HG03025 (cell line): ENCODE measurements around the gene HTATSF1.

Experiments used
- ATAC-seq: cut with Tn5 transposase; IDR thresholded peaks from one replicate; pipeline ENCODE4 v1.9.1; 2021; ENCODE audit warnings: mild to moderate bottlenecking, moderate library complexity; ENCODE audit not compliant: unreplicated experiment, low FRiP score

HTATSF1 gene, protein sequence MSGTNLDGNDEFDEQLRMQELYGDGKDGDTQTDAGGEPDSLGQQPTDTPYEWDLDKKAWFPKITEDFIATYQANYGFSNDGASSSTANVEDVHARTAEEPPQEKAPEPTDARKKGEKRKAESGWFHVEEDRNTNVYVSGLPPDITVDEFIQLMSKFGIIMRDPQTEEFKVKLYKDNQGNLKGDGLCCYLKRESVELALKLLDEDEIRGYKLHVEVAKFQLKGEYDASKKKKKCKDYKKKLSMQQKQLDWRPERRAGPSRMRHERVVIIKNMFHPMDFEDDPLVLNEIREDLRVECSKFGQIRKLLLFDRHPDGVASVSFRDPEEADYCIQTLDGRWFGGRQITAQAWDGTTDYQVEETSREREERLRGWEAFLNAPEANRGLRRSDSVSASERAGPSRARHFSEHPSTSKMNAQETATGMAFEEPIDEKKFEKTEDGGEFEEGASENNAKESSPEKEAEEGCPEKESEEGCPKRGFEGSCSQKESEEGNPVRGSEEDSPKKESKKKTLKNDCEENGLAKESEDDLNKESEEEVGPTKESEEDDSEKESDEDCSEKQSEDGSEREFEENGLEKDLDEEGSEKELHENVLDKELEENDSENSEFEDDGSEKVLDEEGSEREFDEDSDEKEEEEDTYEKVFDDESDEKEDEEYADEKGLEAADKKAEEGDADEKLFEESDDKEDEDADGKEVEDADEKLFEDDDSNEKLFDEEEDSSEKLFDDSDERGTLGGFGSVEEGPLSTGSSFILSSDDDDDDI

DNA sequence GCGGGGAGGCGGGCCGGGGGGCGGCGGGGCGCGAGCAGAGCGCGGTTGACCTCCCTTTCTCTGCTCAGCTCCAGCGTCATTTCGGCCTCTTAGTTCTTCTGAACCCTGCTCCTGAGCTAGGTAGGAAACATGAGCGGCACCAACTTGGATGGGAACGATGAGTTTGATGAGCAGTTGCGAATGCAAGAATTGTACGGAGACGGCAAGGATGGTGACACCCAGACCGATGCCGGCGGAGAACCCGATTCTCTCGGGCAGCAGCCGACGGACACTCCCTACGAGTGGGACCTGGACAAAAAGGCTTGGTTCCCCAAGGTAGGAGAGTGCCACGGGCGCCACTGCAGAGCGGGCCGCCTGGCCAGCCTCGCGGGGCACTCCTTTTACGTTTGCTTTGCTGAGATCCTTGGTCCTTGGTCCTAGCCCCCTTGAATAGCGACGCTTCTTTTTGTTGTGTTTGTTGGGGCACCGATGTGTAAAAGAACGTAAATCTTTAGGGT, at the start of gene HTATSF1:
HTATSF1 (plus strand) TSS at position 37 of the 497 bp plus-strand sequence; CDS start at position 130, 93 bp downstream.
- peak; percentile 20 for ATAC-seq

DNA sequence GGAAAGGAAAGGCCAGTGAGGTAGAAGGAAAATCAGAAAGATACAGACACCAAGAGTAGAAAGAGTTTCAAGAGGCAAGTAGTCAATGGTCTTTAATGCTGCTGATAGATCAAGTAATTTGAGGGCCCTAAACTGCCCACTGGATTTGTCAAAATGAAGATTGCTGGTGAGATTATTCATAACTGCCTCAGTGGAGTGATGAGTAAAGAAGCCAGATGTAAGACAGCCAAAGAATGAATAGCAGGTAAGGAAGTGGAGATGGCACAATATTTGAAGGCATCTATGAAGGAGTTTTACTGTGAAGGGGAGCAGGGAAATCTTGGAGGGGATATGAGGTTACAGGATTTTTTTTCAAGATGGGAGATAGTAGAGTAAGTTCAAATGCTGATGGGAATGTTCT, 49.4 kb upstream of the HTATSF1 start:
- ATAC-seq = no peak

DNA sequence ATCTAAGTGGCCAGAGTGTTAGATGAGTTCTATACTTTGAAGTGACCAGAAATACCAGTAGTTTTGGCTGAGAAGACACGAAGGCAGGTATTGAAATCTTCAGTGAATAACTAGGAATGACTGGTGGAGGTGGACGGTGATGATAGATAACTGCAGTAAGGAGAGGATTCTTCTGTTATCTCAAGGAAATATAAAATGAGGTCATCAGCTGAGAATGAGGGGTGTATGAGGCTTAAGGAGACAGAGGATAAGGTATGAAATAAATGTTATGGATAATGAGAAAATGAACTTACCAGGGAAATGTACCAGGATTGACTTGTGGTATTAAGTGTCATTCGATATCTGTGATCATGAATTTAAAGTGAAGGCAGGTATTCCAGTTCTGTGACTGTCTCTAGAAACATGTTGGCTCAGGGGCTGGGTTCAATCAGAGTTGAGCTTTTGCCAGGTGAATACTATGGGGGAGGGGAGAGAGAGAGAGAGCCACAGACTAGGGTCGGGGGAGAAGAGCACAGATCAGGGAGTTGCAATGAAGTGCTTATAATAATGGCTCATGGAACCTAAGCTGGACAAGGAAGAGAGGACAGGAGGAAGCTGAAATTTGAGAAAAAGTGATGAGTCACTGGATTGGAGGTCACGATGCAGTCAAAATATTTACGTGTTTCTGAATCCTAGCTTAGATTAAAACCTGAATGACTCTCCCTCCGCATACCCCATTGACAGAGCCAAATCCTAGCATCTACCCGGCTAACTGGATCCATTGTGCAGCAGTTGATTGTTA, 47.2 kb upstream of the HTATSF1 start:
- no peak for ATAC-seq

DNA sequence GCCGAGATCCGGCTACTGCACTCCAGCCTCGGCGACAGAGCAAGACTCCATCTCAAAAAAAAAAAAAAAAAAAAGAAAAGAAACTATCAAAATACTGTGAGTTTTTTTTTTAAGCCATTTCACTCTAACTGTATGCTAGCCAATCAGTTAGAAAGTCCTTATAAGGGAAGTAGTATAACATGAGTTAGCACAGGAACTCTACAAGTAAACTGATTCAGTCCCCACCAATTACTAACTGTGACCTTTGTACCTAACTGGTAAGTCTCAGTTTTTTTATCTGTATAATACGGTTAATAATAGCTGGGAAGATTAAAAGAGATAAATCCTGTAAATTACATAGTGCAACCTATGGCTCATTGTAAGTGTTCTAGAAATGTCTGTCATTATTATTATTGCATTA, 44.8 kb upstream of the HTATSF1 start:
- no peak for ATAC-seq

DNA sequence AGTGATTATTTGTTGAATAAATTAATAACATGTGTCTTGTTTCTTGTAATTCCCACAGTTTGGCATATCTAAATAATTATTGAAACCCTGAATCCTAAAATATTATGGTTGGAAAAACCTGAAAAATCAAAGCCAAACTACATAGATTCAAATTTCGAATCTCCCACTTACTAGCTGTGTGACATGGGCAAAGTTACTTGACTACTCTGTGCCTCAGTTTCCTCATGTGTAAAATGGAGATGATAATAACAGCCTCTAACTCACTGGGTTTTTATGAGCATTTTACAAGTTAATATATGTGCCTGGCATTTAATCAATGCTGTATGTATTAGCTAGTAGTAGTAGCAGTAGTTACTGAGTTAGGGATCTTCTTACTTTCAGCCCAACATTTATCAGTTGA, 44.3 kb upstream of the HTATSF1 start:
- no peak for ATAC-seq

DNA sequence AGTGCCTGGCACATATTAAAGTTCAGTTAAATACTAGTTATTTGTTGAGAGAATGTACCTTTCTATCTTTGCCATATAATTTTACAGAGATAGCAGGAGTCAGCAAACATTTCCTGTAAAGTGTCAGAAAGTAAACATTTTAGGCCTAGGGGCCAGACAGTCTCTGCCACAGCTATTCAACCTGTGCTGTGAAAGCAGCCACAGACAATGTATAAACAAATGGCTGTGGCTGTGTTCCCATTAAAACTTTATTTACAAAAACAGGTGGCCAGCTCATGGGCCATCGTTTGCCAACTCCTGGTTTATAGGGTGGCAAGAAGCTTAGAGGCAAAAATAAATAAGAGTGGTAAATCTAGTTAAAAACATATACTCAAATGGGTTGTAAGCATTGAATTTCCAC, 43.6 kb upstream of the HTATSF1 start:
- ATAC-seq = no peak

DNA sequence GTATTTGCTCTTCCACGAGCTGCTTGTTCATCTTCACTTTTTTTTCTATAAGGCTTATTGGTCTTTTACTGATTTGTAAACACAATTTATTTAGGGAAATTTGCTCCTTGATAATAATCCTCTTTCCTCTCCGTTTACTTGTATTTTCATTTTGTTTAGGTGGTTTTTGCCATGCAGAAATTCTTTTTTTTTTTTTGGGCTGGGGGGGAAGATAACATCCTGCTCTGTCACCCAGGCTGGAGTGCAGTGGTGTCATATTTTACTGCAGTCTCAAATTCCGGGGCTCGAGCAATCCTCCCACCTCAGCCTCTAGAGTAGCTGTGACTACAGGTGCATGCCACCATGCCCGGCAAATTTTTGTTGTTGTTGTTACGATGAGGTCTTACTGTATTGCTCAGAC, 41.3 kb upstream of the HTATSF1 start:
- ATAC-seq = no peak

DNA sequence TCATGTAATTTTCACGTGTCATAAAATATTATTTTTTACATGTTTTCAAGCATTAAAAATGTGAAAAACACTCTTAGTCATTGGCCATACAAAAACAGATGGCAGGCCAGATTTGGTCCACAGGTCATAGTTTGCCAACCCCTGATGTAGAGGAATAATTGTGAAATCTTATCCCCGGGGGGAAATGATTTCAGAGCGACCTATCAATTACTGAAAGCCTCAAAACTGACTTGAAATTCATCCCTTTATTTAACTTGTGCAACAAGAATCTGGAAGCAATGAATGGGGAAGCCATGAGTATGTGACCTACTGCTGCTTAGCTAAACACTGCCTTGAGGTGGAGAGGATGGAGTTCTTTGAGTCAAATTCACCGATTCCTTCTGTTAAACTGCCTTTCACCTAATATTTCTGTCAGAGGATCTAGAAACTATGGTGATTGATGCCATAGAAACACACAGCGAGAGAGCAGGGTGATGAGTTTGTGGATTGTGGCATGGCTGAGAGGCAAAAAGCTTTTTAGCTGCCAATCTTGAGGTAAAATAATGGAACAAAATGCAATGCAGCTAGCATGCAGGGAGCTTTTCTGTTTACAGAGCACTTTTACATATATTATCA, 40.0 kb upstream of the HTATSF1 start:
- no peak for ATAC-seq

DNA sequence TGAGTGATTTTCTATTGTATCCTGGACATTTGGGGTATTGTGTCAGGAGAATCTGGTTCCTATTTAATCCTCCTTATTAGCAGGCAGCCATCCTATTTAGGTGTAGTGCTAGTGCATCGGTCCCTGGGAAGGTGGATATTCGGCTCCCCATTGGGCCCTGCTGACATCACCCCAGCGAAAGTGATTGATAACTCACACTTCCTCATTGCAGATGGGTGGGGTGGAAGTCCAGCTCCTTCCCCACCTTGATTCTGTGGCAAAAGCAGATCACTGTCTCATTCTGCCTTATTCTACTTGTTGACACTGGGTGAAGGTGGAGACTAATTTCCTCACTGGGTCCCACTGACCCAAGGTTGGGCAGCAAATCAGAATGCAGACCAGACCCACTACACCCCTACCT, 32.8 kb upstream of the HTATSF1 start:
- ATAC-seq = no peak

DNA sequence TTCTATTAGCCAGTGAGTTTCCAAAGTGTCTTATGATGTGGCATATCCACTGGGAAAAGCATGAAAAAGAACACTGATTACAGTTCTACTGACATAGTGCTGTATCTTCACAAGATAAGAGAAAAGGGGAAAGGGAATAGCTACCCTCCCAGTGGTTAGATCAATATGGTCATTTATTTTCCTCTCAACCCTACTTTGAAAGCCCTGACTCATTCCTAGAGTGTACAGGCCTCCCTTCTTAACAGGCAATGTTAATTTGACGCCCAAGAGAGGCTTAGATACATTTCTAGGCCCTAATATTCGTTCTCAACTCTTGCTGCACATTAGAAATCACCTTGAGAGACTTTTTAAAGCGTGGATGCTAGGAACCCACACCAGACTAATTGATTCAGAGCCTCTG, 30.1 kb upstream of the HTATSF1 start:
- no peak for ATAC-seq

DNA sequence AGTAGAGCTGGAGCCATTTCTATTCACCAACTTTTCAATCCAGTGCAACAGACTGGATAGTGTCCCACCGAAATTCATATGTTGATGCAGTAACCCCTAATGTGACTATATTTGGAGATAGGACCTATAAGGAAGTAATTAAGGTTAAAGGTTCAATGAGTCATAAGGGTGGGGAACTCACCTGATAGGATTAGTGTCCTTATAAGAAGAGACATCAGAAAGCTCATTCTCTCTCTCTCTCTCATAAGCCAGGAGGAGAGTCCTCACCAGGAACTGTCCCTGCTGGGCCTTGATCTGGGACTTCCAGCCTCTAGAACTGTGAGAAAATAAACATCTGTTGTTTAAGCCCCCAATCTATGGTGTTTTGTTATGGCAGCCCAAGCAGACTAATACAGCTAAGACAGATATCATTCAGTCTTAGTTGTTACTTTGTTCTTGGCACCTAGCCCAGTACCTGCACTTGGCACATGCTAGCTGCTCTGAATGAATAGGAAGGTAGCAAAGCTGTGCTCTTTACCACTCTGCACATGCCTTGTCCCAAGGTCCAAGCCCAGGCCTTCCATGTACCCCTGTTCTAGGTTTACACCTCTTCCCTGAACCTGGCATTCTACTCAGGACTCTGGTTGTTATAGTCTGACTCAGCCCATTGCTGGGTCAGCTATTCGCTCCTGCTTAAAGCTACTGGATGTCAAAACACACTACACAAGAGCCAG, 28.8 kb upstream of the HTATSF1 start:
- no peak for ATAC-seq

DNA sequence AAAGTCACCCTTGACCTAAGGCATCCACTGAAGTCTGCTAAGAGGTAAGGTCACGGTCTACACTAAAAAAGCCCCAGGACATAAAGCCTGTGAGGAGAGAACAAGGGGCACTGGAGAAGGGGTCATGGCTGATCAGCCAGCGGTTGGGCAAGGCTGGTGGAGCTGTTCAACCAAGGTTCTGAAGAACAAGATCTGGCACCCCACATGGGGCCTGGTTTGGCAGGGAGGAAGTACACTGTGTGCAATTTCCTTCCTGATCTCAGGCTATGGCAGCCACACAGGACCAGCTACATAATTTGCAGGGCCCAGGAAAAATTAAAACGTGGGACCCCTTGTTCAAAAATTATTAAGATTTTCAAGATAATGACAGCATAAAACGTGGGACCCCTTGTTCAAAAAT, 23.7 kb upstream of the HTATSF1 start:
- no peak for ATAC-seq

DNA sequence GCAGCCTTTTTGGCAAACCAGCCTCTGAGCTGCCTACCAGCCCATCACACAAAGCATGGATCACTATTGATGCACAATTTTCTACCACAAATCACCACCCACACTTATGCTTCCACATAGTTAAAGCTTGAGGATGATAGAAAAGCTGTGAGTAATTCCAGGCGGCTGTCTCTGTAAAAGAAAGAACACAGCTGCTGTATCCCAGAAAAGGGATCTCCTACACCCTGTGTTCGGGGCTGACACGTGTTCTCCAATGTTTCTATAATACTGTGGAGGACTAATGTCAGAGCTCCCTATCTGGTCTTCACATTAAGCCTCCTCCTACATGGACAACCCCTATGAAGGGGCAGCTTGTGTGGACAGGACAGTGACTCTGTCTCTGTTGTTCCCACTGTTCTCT, 22.2 kb upstream of the HTATSF1 start:
- ATAC-seq = no peak

DNA sequence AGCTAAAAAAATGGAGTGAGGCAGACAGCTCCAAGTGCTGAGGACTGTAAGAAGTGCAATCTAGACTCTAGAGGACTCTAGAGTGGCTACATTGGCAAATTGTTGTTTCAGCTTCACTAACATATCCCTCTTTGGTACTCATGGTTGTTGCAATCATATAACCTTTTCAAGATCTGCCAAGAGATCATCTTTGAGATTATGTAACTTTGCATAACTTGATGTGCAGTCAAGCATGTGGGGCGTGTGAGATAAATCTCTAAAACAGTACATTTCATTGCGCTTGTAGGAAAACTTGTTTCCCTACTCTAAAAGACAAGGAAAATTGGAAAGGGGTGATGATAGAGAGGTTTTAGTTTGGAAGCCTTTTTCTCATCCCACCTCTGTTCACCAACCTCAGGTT, 20.9 kb upstream of the HTATSF1 start:
- no peak for ATAC-seq

DNA sequence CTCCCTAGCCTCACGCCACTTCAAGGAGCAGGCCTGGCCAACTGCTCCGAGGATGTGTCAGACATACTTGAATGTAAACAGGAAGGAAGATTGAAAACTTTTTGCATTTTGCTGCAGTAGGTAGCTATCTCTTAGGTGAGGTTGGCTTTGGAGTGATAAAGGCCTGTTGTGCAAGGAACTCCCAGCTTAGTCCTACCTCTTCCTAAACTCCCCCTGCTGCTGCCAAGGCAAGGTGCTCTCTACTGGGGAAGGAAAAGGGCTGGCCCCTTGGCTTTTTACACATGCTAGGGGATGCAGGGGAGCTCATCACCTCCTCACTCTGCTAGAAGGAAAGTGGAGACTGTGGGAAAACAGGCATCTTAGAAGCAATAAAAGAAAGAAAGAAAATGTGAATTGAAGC, 20.4 kb upstream of the HTATSF1 start:
- ATAC-seq = no peak

DNA sequence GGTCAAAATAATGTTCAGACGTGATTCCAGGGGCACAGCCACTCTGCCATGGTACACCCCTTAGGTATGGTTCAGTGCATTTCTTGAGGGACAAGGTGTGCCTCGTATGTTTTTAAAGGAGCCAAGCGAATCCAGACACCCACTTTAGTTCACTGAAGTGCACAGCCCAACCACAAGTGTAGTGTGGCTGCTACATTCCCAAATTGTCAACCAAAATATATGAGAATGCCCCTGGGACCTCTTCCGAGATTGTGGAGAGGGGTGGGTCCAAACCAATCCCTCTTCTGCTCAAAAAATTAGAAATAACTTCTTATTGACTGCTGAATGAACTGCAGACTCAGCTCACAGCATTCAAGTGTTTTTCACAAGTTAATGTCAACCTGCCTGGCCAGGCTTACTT, 17.0 kb upstream of the HTATSF1 start:
- no peak for ATAC-seq

DNA sequence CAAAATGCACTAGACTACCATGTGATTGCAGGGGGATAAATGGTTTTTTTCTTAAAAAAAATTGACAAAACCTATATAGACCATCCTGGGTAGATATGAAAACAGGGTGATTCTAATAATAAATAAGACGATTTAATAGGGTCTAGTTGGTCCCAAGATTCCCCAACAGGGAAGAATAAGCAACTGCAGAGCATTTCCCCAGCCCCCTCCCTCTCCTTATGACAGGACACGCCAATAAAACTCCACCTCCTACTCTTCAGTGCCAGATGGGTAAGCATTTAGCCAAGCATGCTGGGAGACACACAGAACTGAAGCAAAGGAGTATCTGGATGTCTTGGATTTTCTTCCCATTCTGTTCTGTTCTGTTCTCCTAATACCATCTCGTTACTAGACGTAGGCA, 9.7 kb upstream of the HTATSF1 start, which contains the start of gene BRS3:
BRS3 (plus strand) TSS at position 301 of the 400 bp plus-strand sequence. CDS start 168 bp downstream, outside the sequence.
- no peak for ATAC-seq

DNA sequence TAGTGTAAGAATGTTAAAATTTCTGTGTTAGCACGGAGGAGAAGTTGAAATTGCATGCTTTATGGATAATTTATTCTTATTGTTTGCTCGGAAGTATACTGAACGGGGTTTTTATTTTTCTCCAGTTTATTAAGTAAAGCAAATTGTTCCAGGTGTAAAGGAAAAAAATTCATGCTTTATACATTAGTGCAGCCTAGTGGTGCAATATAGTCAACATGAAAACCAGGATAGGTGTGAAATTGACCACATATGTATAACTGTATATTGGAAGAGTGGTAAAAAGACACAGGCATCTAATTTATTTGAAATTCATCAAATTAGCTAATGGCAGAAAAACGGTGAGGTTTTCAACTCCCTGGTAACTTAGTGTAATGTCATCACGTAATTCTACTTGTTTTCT, 8.7 kb upstream of the HTATSF1 start:
- no peak for ATAC-seq

DNA sequence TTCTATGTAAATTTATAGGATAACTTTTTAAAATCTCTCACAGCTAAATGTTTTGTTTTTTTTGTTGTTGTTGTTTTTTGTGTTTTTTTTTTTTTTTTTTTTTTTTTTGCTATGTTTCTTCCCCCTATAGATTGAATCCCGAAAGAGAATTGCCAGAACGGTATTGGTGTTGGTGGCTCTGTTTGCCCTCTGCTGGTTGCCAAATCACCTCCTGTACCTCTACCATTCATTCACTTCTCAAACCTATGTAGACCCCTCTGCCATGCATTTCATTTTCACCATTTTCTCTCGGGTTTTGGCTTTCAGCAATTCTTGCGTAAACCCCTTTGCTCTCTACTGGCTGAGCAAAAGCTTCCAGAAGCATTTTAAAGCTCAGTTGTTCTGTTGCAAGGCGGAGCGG, 5.6 kb upstream of the HTATSF1 start:
- ATAC-seq = no peak

DNA sequence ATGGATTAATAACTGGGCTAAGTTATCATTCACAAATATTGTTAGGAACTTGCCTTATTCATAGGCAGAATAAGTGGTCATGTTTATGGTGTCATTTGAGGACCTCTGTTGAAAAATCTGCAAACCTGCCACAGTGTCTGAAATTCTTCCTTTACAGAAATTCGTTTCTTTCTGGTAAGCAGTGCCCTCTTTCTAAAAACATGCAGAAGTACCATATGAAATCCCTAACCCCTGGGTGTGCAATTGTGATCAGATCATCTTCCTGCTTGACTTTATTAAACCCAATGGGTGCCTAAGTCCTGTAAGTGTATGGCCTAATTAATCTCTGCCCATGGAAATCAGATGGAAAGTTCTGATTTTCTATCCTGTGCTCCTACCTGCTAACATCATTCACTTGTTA, 4.4 kb upstream of the HTATSF1 start:
- no peak for ATAC-seq
